HCT116 (cell line): ENCODE results near the gene ADGRL3. TPM values are rescaled to one million over a fixed set of nuclear protein-coding genes. Genes with fewer than 3 reads are reported as not detected.

Experiments
- ATAC-seq: fragments of 200-7000 bp; cut with Tn5 transposase; 2 replicates; pipeline ENCODE4 v1.9.1; 2020; ENCODE audit warnings: mild to moderate bottlenecking, moderate library complexity
- BruUV-seq: library from RNA; stranded (reverse); fragments of 400-500 nt; replicated peaks from 2 replicates; lab custom pipeline; 2021; lab: Mats Ljungman, UMichigan
- CTCF ChIA-PET: fragments of 300-600 bp; sonication (Branson Sonifier 250); formaldehyde crosslinking; loops from one replicate; lab custom pipeline; 2021; ENCODE audit warnings: antibody characterized with exemption; lab: Charles Lee
- POLR2A ChIA-PET: fragments of 300-600, 350-600 bp; sonication (Branson Sonifier 250); formaldehyde crosslinking; loops from one replicate; lab custom pipeline; 2021; ENCODE audit warnings: antibody characterized with exemption; lab: Charles Lee
- RAD21 ChIA-PET, 2 experiments: fragments of 300-600 bp; sonication (Branson Sonifier 250); formaldehyde crosslinking; loops; one replicate each; lab custom pipeline; 2023; ENCODE audit warnings: low total read pairs in 2 of 2; ENCODE audit not compliant: uncharacterized antibody in 2 of 2, unreplicated experiment in 2 of 2, low non-redundant PET in 1 of 2; lab: Charles Lee
- DNase-seq: peaks from one replicate; pipeline ENCODE4 v3.0.0-alpha.2; 2010; ENCODE audit warnings: low read depth, low spot score
- H2AFZ ChIP-seq: fragments of 200-600 bp; shearing (Covaris generic), sonication (generic); 2 replicates; pipeline ENCODE4 v1.6.1; 2017; ENCODE audit warnings: low read depth, mixed run types, mixed read lengths, antibody characterized with exemption, low read length; ENCODE audit not compliant: poor library complexity, severe bottlenecking
- H3K27ac ChIP-seq: 2 replicates; pipeline ENCODE4 v1.5.1; 2012; ENCODE audit warnings: low read depth, low read length
- H3K27me3 ChIP-seq: fragments of 200-600 bp; sonication (generic); 2 replicates; pipeline ENCODE4 v1.6.1; 2016; ENCODE audit warnings: mixed run types, low read length, mixed read lengths; ENCODE audit not compliant: insufficient read depth
- H3K36me3 ChIP-seq, 2 experiments: fragments of 200-500 bp in 1 of 2; fragments of 200-600 bp in 1 of 2; sonication (Bioruptor generic) in 1 of 2; sonication (generic) in 1 of 2; 2 replicates each; pipeline versions ENCODE4 v1.5.1 to v1.6.1; 2014 to 2016; ENCODE audit warnings: low read length in 2 of 2, inconsistent platforms in 1 of 2, mixed read lengths in 1 of 2, mixed run types in 1 of 2; ENCODE audit not compliant: insufficient read depth in 2 of 2, control insufficient read depth in 1 of 2
- H3K4me1 ChIP-seq, 2 experiments: fragments of 200-600 bp in 1 of 2; sonication (generic) in 1 of 2; 2 replicates each; pipeline versions ENCODE4 v1.5.1 to v1.6.1; 2012 to 2017; ENCODE audit warnings: low read length in 2 of 2, inconsistent platforms in 1 of 2, mild to moderate bottlenecking in 1 of 2, mixed read lengths in 1 of 2, mixed run types in 1 of 2, moderate library complexity in 1 of 2; ENCODE audit not compliant: insufficient read depth in 2 of 2, control insufficient read depth in 1 of 2
- H3K4me2 ChIP-seq: fragments of 200-600 bp; sonication (generic); 2 replicates; pipeline ENCODE4 v1.6.1; 2017; ENCODE audit warnings: mixed run types, low read length, mixed read lengths
- H3K4me3 ChIP-seq, 2 experiments: fragments of 200-600 bp in 1 of 2; sonication (generic) in 1 of 2; replicated peaks in 1 of 2; 2 replicates each; pipeline ENCODE4 v1.5.1; 2011 to 2016; ENCODE audit warnings: low read length in 2 of 2, control low read depth in 1 of 2, low read depth in 1 of 2, mild to moderate bottlenecking in 1 of 2, mixed read lengths in 1 of 2, mixed run types in 1 of 2
- H3K79me2 ChIP-seq: fragments of 200-600 bp; sonication (generic); 2 replicates; pipeline ENCODE4 v1.6.1; 2017; ENCODE audit warnings: mild to moderate bottlenecking, mixed run types, low read length, moderate library complexity, mixed read lengths; ENCODE audit not compliant: insufficient read depth
- H3K9ac ChIP-seq: fragments of 200-600 bp; sonication (generic); 2 replicates; pipeline ENCODE4 v1.6.1; 2016; ENCODE audit warnings: low read length, mixed read lengths
- H3K9me2 ChIP-seq: fragments of 200-600 bp; sonication (generic), shearing (Covaris generic); 2 replicates; pipeline ENCODE4 v1.6.1; 2017; ENCODE audit warnings: mixed run types, mild to moderate bottlenecking, moderate library complexity; ENCODE audit not compliant: insufficient read depth
- H3K9me3 ChIP-seq, 2 experiments: fragments of 200-500 bp in 1 of 2; fragments of 200-600 bp in 1 of 2; sonication (Bioruptor generic) in 1 of 2; sonication (generic) in 1 of 2; 2 replicates each; pipeline ENCODE4 v1.6.1; 2014 to 2017; ENCODE audit warnings: low read length in 2 of 2, mixed read lengths in 2 of 2, inconsistent platforms in 1 of 2, low read depth in 1 of 2, mild to moderate bottlenecking in 1 of 2, mixed run types in 1 of 2, moderate library complexity in 1 of 2; ENCODE audit not compliant: control insufficient read depth in 1 of 2, insufficient read depth in 1 of 2
- H4K20me1 ChIP-seq: fragments of 200-600 bp; sonication (generic), shearing (Covaris generic); 2 replicates; pipeline ENCODE4 v1.6.1; 2017; ENCODE audit warnings: mixed run types, mild to moderate bottlenecking, moderate library complexity; ENCODE audit not compliant: insufficient read depth
- CEBPB ChIP-seq: IDR thresholded peaks from 2 replicates; pipeline ENCODE4 v1.6.1; 2012; ENCODE audit warnings: low read depth
- EGR1 ChIP-seq: IDR thresholded peaks from 2 replicates; pipeline ENCODE4 v1.6.1; 2012; ENCODE audit warnings: low read depth
- ELF1 ChIP-seq: IDR thresholded peaks from 2 replicates; pipeline ENCODE4 v1.6.1; 2012; ENCODE audit warnings: low read depth, borderline replicate concordance
- EZH2 ChIP-seq: fragments of 200-600 bp; sonication (generic); IDR thresholded peaks from 2 replicates; pipeline ENCODE4 v1.6.1; 2017; ENCODE audit warnings: antibody characterized with exemption, mixed run types
- FOSL1 ChIP-seq: IDR thresholded peaks from 2 replicates; pipeline ENCODE4 v1.6.1; 2012; ENCODE audit warnings: low read depth
- JUND ChIP-seq: IDR thresholded peaks from 2 replicates; pipeline ENCODE4 v1.6.1; 2012
- POLR2AphosphoS5 ChIP-seq: IDR thresholded peaks from 2 replicates; pipeline ENCODE4 v1.6.1; 2011; ENCODE audit warnings: mild to moderate bottlenecking, low read depth, low read length, moderate library complexity
- SIN3A ChIP-seq: IDR thresholded peaks from 2 replicates; pipeline ENCODE4 v1.6.1; 2012; ENCODE audit warnings: low read depth
- ZFX ChIP-seq: fragments of 450-650 bp; IDR thresholded peaks from 2 replicates; pipeline ENCODE4 v1.6.1; 2017
- ZNF274 ChIP-seq: fragments of 200-500 bp; sonication (Bioruptor generic); IDR thresholded peaks from 2 replicates; pipeline ENCODE4 v1.6.1; 2014; ENCODE audit warnings: mild to moderate bottlenecking, low read depth, low read length, inconsistent platforms
- intact Hi-C: fragments of 100-400 bp; cut with micrococcal nuclease; formaldehyde crosslinking; loops from 2 replicates; pipeline ENCODE4 v1.10.0; 2022
- total RNA-seq: library from RNA; stranded (reverse); gene quantifications from one replicate; pipeline ENCODE4 v1.2.1, GENCODE V29; 2021; ENCODE audit not compliant: unreplicated experiment
- TF ChIP-seq, protein P1 (sequence below), 3 experiments: fragments of 200-600 bp in 1 of 3; sonication (generic) in 1 of 3; IDR thresholded peaks in 2 of 3; conservative IDR thresholded peaks in 1 of 3; 2 replicates each; pipeline ENCODE4 v1.5.1; 2012 to 2017; ENCODE audit warnings: low read depth in 2 of 3, low read length in 2 of 3, antibody characterized with exemption in 1 of 3, borderline replicate concordance in 1 of 3, control low read depth in 1 of 3, mild to moderate bottlenecking in 1 of 3, mixed read lengths in 1 of 3, mixed run types in 1 of 3, moderate library complexity in 1 of 3; ENCODE audit not compliant: insufficient read depth in 1 of 3
- TF ChIP-seq, protein P2 (sequence below): IDR thresholded peaks from 2 replicates; pipeline ENCODE4 v1.6.1; 2012; ENCODE audit warnings: low read depth

Gene ADGRL3
- total RNA-seq, 1 experiment from 2014 or later, result not detected

DNA sequence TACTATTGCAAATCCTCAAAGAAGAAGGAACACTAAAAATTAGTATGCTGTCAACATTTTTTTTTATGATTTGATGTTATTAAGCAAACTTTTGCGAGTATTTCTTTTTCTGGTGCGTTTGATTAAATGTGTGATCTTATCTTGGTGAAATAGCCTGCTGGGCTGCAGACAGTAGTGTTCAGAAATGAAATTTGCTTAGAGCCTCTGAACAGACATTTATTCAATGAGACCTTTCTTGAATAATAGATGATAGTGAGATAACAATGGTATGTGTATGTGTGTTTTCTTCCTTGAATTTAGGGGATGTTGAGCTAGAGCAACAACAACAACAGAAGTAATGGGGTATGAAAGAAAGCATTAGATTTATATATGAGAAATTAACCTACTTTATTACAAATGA lies 12.7 kb downstream of the ADGRL3 start (continued):
- TF ChIP-seq ELF1, result no peak
- TF ChIP-seq JUND, result no peak
- TF ChIP-seq, protein P1, sequence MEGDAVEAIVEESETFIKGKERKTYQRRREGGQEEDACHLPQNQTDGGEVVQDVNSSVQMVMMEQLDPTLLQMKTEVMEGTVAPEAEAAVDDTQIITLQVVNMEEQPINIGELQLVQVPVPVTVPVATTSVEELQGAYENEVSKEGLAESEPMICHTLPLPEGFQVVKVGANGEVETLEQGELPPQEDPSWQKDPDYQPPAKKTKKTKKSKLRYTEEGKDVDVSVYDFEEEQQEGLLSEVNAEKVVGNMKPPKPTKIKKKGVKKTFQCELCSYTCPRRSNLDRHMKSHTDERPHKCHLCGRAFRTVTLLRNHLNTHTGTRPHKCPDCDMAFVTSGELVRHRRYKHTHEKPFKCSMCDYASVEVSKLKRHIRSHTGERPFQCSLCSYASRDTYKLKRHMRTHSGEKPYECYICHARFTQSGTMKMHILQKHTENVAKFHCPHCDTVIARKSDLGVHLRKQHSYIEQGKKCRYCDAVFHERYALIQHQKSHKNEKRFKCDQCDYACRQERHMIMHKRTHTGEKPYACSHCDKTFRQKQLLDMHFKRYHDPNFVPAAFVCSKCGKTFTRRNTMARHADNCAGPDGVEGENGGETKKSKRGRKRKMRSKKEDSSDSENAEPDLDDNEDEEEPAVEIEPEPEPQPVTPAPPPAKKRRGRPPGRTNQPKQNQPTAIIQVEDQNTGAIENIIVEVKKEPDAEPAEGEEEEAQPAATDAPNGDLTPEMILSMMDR (IDR thresholded peaks at IDR 0.05 in 2 of 3, conservative IDR thresholded peaks at IDR 0.05 in 1 of 3; ENCODE audit: borderline replicate concordance in 1 of 3, insufficient read depth in 1 of 3, low read depth in 2 of 3, low read length in 2 of 3), result no peak
- TF ChIP-seq EZH2, result no peak
- TF ChIP-seq POLR2AphosphoS5, result no peak

DNA sequence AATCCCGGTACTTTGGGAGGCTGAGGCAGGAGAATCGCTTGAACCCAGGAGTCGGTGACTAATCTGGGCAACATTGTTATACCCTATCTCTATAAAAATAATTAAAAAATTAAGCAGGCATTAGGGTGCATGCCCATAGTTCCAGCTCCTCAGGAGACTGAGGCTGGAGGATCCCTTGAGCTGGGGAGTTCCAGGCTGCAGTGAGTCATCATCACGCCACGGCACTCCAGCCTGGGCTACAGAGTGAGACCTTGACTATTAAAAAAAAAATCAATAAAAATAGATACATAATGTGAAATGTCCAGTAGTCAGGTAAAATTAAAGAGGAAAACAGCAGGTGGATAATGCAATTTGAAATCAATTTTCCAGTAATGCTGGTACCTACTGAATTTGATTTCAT lies 14.6 kb downstream of the ADGRL3 start:
- no peak for ATAC-seq
- no peak overlapping the region for H3K4me2 ChIP-seq
- H3K79me2 ChIP-seq, result no peaks in the 10 kb centered on the region
- no peak overlapping the region for H3K27ac ChIP-seq
- no peak overlapping the region for H2AFZ ChIP-seq
- peaks cover 9 to 12% of the 10 kb centered on the region in 2 experiments; a peak in 2 of 4 replicates for H3K9me3 ChIP-seq
- no peak for DNase-seq
- intact Hi-C loops, result no loop called here
- H3K27me3 ChIP-seq, result no peaks in the 10 kb centered on the region
- CTCF ChIA-PET, result no interaction called here
- RAD21 ChIA-PET, result no interaction called here
- no TSS peak for BruUV-seq
- POLR2A ChIA-PET, result no interaction called here
- H4K20me1 ChIP-seq, result no peaks in the 10 kb centered on the region
- H3K4me3 ChIP-seq, result no peak overlapping the region
- H3K36me3 ChIP-seq, result no peaks in the 10 kb centered on the region
- H3K9me2 ChIP-seq, result no peaks in the 10 kb centered on the region
- no peak overlapping the region for H3K9ac ChIP-seq
- TF ChIP-seq, protein P2, sequence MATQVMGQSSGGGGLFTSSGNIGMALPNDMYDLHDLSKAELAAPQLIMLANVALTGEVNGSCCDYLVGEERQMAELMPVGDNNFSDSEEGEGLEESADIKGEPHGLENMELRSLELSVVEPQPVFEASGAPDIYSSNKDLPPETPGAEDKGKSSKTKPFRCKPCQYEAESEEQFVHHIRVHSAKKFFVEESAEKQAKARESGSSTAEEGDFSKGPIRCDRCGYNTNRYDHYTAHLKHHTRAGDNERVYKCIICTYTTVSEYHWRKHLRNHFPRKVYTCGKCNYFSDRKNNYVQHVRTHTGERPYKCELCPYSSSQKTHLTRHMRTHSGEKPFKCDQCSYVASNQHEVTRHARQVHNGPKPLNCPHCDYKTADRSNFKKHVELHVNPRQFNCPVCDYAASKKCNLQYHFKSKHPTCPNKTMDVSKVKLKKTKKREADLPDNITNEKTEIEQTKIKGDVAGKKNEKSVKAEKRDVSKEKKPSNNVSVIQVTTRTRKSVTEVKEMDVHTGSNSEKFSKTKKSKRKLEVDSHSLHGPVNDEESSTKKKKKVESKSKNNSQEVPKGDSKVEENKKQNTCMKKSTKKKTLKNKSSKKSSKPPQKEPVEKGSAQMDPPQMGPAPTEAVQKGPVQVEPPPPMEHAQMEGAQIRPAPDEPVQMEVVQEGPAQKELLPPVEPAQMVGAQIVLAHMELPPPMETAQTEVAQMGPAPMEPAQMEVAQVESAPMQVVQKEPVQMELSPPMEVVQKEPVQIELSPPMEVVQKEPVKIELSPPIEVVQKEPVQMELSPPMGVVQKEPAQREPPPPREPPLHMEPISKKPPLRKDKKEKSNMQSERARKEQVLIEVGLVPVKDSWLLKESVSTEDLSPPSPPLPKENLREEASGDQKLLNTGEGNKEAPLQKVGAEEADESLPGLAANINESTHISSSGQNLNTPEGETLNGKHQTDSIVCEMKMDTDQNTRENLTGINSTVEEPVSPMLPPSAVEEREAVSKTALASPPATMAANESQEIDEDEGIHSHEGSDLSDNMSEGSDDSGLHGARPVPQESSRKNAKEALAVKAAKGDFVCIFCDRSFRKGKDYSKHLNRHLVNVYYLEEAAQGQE, result no peak
- TF ChIP-seq SIN3A (no peak), EGR1 (no peak), ZNF274 (no peak), CEBPB (no peak), FOSL1 (no peak), POLR2AphosphoS5 (no peak), ZFX (no peak)
- no peaks in the 10 kb centered on the region for H3K4me1 ChIP-seq
